A549 (cell line): Measurements from ENCODE around the gene BRI3BP. TPM values are rescaled to one million over a fixed set of nuclear protein-coding genes. Genes with fewer than 3 reads are reported as not detected.
A peak's percentile ranks its signal among the peaks of the same experiment; 100 is the strongest.

Source experiments
- ATAC-seq, 2 experiments: fragments of 200-7000 bp in 1 of 2; fragments of >200 bp in 1 of 2; cut with Nextera tagmentation in 1 of 2; cut with Tn5 transposase in 1 of 2; 3 replicates each; pipeline versions ENCODE4 v1.8.0 to v1.9.1; 2018 to 2020; ENCODE audit warnings: mild to moderate bottlenecking in 1 of 2, moderate library complexity in 1 of 2
- CTCF ChIA-PET: fragments of 300-600 bp; sonication (Branson Sonifier 250); formaldehyde crosslinking; extraction: SDS; loops from one replicate; lab custom pipeline; 2021; ENCODE audit warnings: antibody characterized with exemption, inconsistent platforms; lab: Yijun Ruan, JAX
- POLR2A ChIA-PET: fragments of 350-600 bp; formaldehyde crosslinking; extraction: SDS; loops from one replicate; lab custom pipeline; 2021; ENCODE audit warnings: antibody characterized with exemption, inconsistent platforms; lab: Yijun Ruan, JAX
- DNase-seq, 2 experiments: peaks; one replicate each; pipeline versions ENCODE4 v3.0.0 to v3.0.0-alpha.2; 2011 to 2016; ENCODE audit warnings: low read depth in 1 of 2, low spot score in 1 of 2
- FAIRE-seq: peaks from 2 replicates; lab custom pipeline; 2011; peaks lifted over from hg19 to GRCh38; lab: Jason Lieb, UNC
- H3K27ac ChIP-seq, 2 experiments: fragments of >200 bp; sonication (Bioruptor Twin); formaldehyde crosslinking; 3 replicates each; pipeline ENCODE4 v1.5.1; 2016 to 2017
- H3K4me1 ChIP-seq: fragments of >200 bp; sonication (Bioruptor Twin); formaldehyde crosslinking; 3 replicates; pipeline ENCODE4 v1.6.1; 2016
- H3K4me2 ChIP-seq: fragments of >200 bp; sonication (Bioruptor Twin); formaldehyde crosslinking; 3 replicates; pipeline ENCODE4 v1.6.1; 2016
- H3K4me3 ChIP-seq: fragments of >200 bp; sonication (Bioruptor Twin); formaldehyde crosslinking; 3 replicates; pipeline ENCODE4 v1.5.1; 2016
- H3K9me3 ChIP-seq: fragments of >200 bp; sonication (Bioruptor Twin); formaldehyde crosslinking; 3 replicates; pipeline ENCODE4 v1.6.1; 2016
- BCL3 ChIP-seq: fragments of >200 bp; sonication (Bioruptor Twin); formaldehyde crosslinking; IDR thresholded peaks from 3 replicates; pipeline ENCODE4 v1.6.1; 2016
- BHLHE40 ChIP-seq: IDR thresholded peaks from 2 replicates; pipeline ENCODE4 v1.6.1; 2012; ENCODE audit warnings: low read depth, low read length, inconsistent platforms
- CHD2 ChIP-seq: fragments of 150-350 bp; IDR thresholded peaks from 2 replicates; pipeline ENCODE4 v1.6.1; 2014; ENCODE audit warnings: low read length; ENCODE audit not compliant: partially characterized antibody
- EHF ChIP-seq: fragments of 250-450 bp; sonication (Bioruptor Pico); IDR thresholded peaks from 2 replicates; pipeline ENCODE4 v1.5.0; 2020; ENCODE audit warnings: mild to moderate bottlenecking
- ELK1 ChIP-seq: fragments of 150-350 bp; IDR thresholded peaks from 2 replicates; pipeline ENCODE4 v1.6.1; 2014; ENCODE audit warnings: low read depth, mild to moderate bottlenecking, low read length
- GATA3 ChIP-seq: IDR thresholded peaks from 2 replicates; pipeline ENCODE4 v1.6.1; 2012; ENCODE audit warnings: borderline replicate concordance
- HOXA7 ChIP-seq: fragments of 250-450 bp; sonication (Bioruptor Pico); IDR thresholded peaks from 2 replicates; pipeline ENCODE4 v1.5.0; 2020; ENCODE audit warnings: mild to moderate bottlenecking, moderate library complexity
- HOXB5 ChIP-seq: fragments of 250-450 bp; sonication (Bioruptor Pico); IDR thresholded peaks from 2 replicates; pipeline ENCODE4 v1.5.0; 2020; ENCODE audit warnings: mild to moderate bottlenecking, moderate library complexity
- KDM1A ChIP-seq: fragments of 200-600 bp; sonication (generic); IDR thresholded peaks from 2 replicates; pipeline ENCODE4 v1.6.1; 2016; ENCODE audit warnings: low read depth, mild to moderate bottlenecking
- MAZ ChIP-seq: fragments of 150-350 bp; IDR thresholded peaks from 2 replicates; pipeline ENCODE4 v1.6.1; 2014; ENCODE audit warnings: antibody characterized with exemption, low read depth, low read length, borderline replicate concordance
- NPAS2 ChIP-seq: fragments of 250-450 bp; sonication (Bioruptor Pico); IDR thresholded peaks from 2 replicates; pipeline ENCODE4 v1.8.0; 2022; ENCODE audit warnings: mild to moderate bottlenecking, moderate library complexity, borderline replicate concordance
- PBX3 ChIP-seq: IDR thresholded peaks from 2 replicates; pipeline ENCODE4 v1.6.1; 2012
- POLR2A ChIP-seq: IDR thresholded peaks from 2 replicates; pipeline ENCODE4 v1.6.1; 2012; ENCODE audit warnings: mild to moderate bottlenecking, low read length
- RAD21 ChIP-seq, 2 experiments: fragments of >200 bp in 1 of 2; sonication (Bioruptor Twin) in 1 of 2; formaldehyde crosslinking in 1 of 2; IDR thresholded peaks in 1 of 2; conservative IDR thresholded peaks in 1 of 2; 2 replicates in 1 of 2; 3 replicates in 1 of 2; pipeline ENCODE4 v1.6.1; 2012 to 2018; ENCODE audit warnings: inconsistent platforms in 1 of 2
- RARB ChIP-seq: fragments of 250-450 bp; sonication (Bioruptor Pico); IDR thresholded peaks from 2 replicates; pipeline ENCODE4 v1.8.0; 2021; ENCODE audit warnings: mild to moderate bottlenecking, moderate library complexity
- RCOR1 ChIP-seq: fragments of 150-350 bp; IDR thresholded peaks from 2 replicates; pipeline ENCODE4 v1.6.1; 2014; ENCODE audit warnings: antibody characterized with exemption, low read length, low read depth
- REST ChIP-seq: fragments of 200-600 bp; sonication (generic); IDR thresholded peaks from 2 replicates; pipeline ENCODE4 v1.6.1; 2016; ENCODE audit warnings: antibody characterized with exemption, mild to moderate bottlenecking, moderate library complexity
- SMC3 ChIP-seq: fragments of >200 bp; sonication (Bioruptor Twin); formaldehyde crosslinking; IDR thresholded peaks from 3 replicates; pipeline ENCODE4 v1.6.1; 2018; ENCODE audit warnings: inconsistent platforms
- TFCP2L1 ChIP-seq: fragments of 250-450 bp; sonication (Bioruptor Pico); IDR thresholded peaks from 2 replicates; pipeline ENCODE4 v1.5.0; 2021; ENCODE audit warnings: mild to moderate bottlenecking
- ZC3H11A ChIP-seq: fragments of 450-650 bp; IDR thresholded peaks from 2 replicates; pipeline ENCODE4 v1.6.1; 2014; ENCODE audit warnings: antibody characterized with exemption, mild to moderate bottlenecking
- ZFP36 ChIP-seq: fragments of 450-650 bp; IDR thresholded peaks from 2 replicates; pipeline ENCODE4 v1.6.1; 2014; ENCODE audit warnings: borderline replicate concordance; ENCODE audit not compliant: partially characterized antibody
- ZSCAN20 ChIP-seq: fragments of 250-450 bp; sonication (Bioruptor Pico); IDR thresholded peaks from 2 replicates; pipeline ENCODE4 v1.8.0; 2022; ENCODE audit warnings: mild to moderate bottlenecking, moderate library complexity
- WGBS: methylation state at CpG from one replicate; pipeline ENCODE4 v1.1.6; 2017; ENCODE audit errors: missing lambda C conversion rate; 5-methylcytosine and 5-hydroxymethylcytosine counted together
- polyA plus RNA-seq, 4 experiments: library from polyadenylated mRNA; depleted of rRNA in 3 of 4; stranded (reverse); fragments of >200 nt; fragmentation: RNase III in 1 of 4; extraction: RNeasy Plus Mini Kit Qiagen cat#74134 plus additional on column Dnase treatment in 1 of 4; gene quantifications; 2 replicates in 3 of 4; 3 replicates in 1 of 4; pipeline ENCODE4 v1.2.3, GENCODE V29; 2011 to 2017
- TF ChIP-seq, protein P1 (sequence below): fragments of >200 bp; sonication (Bioruptor Twin); formaldehyde crosslinking; IDR thresholded peaks from 2 replicates; pipeline ENCODE4 v1.6.1; 2016
- TF ChIP-seq, protein P2 (sequence below): fragments of 250-450 bp; sonication (Bioruptor Pico); IDR thresholded peaks from 2 replicates; pipeline ENCODE4 v1.5.0; 2021; ENCODE audit warnings: mild to moderate bottlenecking, moderate library complexity, borderline replicate concordance

BRI3BP gene
- polyA plus RNA-seq, 2 of the 4 experiments (the other 2 are of a cell fraction), result 25.0 to 25.9 TPM

DNA sequence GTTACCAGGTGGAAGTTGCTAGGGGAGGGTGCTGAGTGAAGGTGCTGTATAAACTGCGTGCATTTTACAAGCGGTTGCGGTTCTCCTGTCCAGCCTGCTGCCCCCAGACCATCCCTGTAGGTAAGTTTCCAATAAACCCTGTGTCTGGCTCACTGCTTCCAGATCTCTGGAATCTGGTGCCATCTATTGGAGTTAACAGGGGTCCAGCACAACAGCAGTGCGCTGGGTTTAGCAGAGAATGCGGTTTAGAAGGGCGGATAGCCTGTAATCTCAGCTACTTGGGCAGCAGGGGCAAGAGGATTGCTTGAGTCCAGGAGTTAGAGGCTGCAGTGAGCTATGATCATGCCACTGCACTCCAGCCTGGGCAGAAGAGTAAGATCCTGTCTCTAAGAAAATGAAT is 76.7 kb downstream of the BRI3BP start:
- H3K27ac ChIP-seq, result no peak overlapping the region
- peak; percentile 24 to 53; a peak in 3 of 5 replicates for TF ChIP-seq RAD21 (conservative IDR thresholded peaks at IDR 0.05 in 1 of 2, IDR thresholded peaks at IDR 0.05 in 1 of 2)
- TF ChIP-seq CHD2, result no peak
- DNase-seq, result peak in 1 of 2 experiments; percentile 31
- 87% methylated on average over 6 of the region's 6 CpGs for WGBS
- no peak overlapping the region for H3K4me2 ChIP-seq
- CTCF ChIA-PET, result interaction anchor here (1.1 to 1.3 kb wide), 3 partner anchors 8 to 20 kb away, joined by 3 read pairs; no protein-coding TSS in a partner anchor
- peaks cover 7% of the 10 kb centered on the region; the same call in 2 of the 3 replicates for H3K4me1 ChIP-seq
- H3K4me3 ChIP-seq, result no peak overlapping the region
- ATAC-seq, result peak in 1 of 2 experiments; percentile 9; a peak in 2 of 6 replicates
- no peak for FAIRE-seq
- POLR2A ChIA-PET, result no interaction called here
- no peaks in the 10 kb centered on the region for H3K9me3 ChIP-seq

DNA sequence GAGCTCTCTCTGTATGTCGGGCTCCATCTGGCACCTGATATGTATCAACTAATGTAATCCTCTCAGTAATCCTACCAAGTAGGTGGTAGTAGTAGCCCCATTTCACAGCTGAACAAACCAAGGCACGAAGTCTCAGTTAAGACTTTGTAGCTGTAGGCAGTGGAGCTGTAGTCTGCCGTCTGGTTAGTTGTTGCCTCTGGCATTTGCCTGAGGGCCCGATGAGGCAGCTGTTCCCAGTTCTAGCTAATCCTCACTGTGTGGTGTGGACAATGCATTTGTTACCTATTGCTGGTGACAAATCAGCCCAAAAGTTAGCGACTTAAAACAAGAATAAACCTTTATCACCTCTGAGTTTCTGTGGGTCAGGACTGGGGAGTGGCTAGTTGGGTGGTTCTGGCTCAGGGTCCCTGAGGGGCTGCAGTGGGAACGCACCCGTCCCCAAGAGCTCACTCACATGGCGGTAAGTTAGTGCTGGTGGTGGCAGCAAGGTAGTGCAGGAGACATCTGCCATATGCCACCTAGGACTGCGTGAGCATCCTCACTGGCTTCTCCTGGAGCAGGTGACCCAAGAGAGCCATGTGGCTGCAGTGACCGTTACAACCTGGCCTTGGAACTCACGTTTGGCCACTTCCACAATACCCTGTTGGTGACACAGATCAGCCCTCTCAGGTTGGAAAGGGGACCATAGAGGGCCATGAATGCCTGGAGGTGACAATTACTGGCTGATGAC is 77.4 kb downstream of the BRI3BP start:
- WGBS, result 80% methylated on average over 11 of the region's 11 CpGs
- no peak overlapping the region for H3K4me3 ChIP-seq
- DNase-seq (no peak), ATAC-seq (peak in 1 of 2 experiments; percentile 36; a peak in 1 of 6 replicates), FAIRE-seq (no peak)
- no peak overlapping the region for H3K27ac ChIP-seq
- ChIA-PET CTCF (interaction anchor here (1.1 to 1.3 kb wide), 2 partner anchors 9 to 18 kb away, joined by 3 read pairs; no protein-coding TSS in a partner anchor), POLR2A (no interaction called here)
- H3K4me2 ChIP-seq, result no peak overlapping the region
- H3K4me1 ChIP-seq, result peaks cover 5% of the 10 kb centered on the region; the same call in 2 of the 3 replicates
- TF ChIP-seq RCOR1, result no peak
- no peak for TF ChIP-seq ZFP36
- TF ChIP-seq, protein P1, sequence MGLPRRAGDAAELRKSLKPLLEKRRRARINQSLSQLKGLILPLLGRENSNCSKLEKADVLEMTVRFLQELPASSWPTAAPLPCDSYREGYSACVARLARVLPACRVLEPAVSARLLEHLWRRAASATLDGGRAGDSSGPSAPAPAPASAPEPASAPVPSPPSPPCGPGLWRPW, result no peak
- TF ChIP-seq, protein P2, sequence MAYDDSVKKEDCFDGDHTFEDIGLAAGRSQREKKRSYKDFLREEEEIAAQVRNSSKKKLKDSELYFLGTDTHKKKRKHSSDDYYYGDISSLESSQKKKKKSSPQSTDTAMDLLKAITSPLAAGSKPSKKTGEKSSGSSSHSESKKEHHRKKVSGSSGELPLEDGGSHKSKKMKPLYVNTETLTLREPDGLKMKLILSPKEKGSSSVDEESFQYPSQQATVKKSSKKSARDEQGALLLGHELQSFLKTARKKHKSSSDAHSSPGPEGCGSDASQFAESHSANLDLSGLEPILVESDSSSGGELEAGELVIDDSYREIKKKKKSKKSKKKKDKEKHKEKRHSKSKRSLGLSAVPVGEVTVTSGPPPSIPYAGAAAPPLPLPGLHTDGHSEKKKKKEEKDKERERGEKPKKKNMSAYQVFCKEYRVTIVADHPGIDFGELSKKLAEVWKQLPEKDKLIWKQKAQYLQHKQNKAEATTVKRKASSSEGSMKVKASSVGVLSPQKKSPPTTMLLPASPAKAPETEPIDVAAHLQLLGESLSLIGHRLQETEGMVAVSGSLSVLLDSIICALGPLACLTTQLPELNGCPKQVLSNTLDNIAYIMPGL (CRISPR knock-in tag), result no peak
- TF ChIP-seq PBX3, result no peak
- no peak for TF ChIP-seq ZSCAN20 (CRISPR knock-in tag)
- TF ChIP-seq CHD2, result no peak
- TF ChIP-seq HOXA7 (CRISPR knock-in tag), result no peak
- TF ChIP-seq GATA3, result no peak
- TF ChIP-seq BCL3, result no peak
- TF ChIP-seq BHLHE40, result no peak
- no peak for TF ChIP-seq EHF
- no peak for TF ChIP-seq KDM1A
- TF ChIP-seq POLR2A, result no peak
- no peak for TF ChIP-seq HOXB5
- no peak for TF ChIP-seq NPAS2 (CRISPR knock-in tag)
- TF ChIP-seq TFCP2L1 (CRISPR knock-in tag), result no peak
- no peaks in the 10 kb centered on the region for H3K9me3 ChIP-seq

DNA sequence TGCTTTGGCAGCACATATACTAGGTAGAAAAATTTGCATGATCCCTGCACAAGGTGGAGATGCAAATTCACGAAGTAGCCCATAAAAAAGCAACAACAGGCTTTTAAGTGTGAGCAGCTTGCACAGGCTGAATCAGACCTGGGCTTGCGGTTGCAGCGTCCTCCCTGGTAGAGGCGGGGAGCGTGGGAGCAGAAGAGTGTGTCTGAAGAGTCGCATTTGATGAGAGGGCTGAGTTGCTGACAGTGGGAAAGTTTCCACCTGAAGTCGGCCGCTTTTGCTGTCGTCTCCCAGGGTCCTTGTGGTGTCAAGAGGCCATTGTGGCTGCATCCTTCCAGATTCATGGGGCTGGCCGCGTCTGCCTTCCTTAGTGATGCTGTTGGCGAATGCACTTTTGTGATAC is 78.0 kb downstream of the BRI3BP start:
- Histone ChIP-seq H3K4me2 (no peak overlapping the region), H3K27ac (no peak overlapping the region), H3K4me3 (no peak overlapping the region), H3K9me3 (no peaks in the 10 kb centered on the region), H3K4me1 (no peaks in the 10 kb centered on the region; the same call in 2 of the 3 replicates)
- ChIA-PET POLR2A (no interaction called here), CTCF (no interaction called here)
- no peak for FAIRE-seq
- 92% methylated on average over 12 of the region's 12 CpGs for WGBS
- ATAC-seq, result no peak
- no peak for DNase-seq
- TF ChIP-seq ZC3H11A, result no peak
- TF ChIP-seq ELK1, result no peak
- no peak for TF ChIP-seq RARB (CRISPR knock-in tag)
- no peak for TF ChIP-seq MAZ
- TF ChIP-seq GATA3, result no peak
- no peak for TF ChIP-seq ZFP36
- no peak for TF ChIP-seq SMC3
- TF ChIP-seq REST, result no peak
